GM12878 (cell line): ENCODE data around the gene KCNQ1. TPM values are rescaled to one million over a fixed set of nuclear protein-coding genes. Genes with fewer than 3 reads are reported as not detected.

Source experiments
- BCL11A ChIP-seq: IDR thresholded peaks from 2 replicates; pipeline ENCODE4 v1.6.1; 2011; ENCODE audit warnings: low read depth, low read length
- BHLHE40 ChIP-seq, 2 experiments: fragments of 450-650 bp in 1 of 2; IDR thresholded peaks; 2 replicates each; pipeline ENCODE4 v1.6.1; 2011 to 2017; ENCODE audit warnings: low read depth in 2 of 2, borderline replicate concordance in 1 of 2, improper control_type of control experiment in 1 of 2, low read length in 1 of 2, mild to moderate bottlenecking in 1 of 2
- EGR1 ChIP-seq, 2 experiments: IDR thresholded peaks; 1 replicate in 1 of 2; 2 replicates in 1 of 2; pipeline ENCODE4 v1.6.1; 2011 to 2012; ENCODE audit warnings: low read depth in 2 of 2, low read length in 2 of 2, borderline replicate concordance in 1 of 2, mild to moderate bottlenecking in 1 of 2, moderate library complexity in 1 of 2
- EZH2 ChIP-seq: IDR thresholded peaks from 2 replicates; pipeline ENCODE4 v1.6.1; 2012; ENCODE audit warnings: low read depth, mild to moderate bottlenecking, control low read depth, inconsistent platforms, low read length, borderline replicate concordance; ENCODE audit not compliant: control insufficient read depth
- IKZF1 ChIP-seq: fragments of 450-650 bp; conservative IDR thresholded peaks from 2 replicates; pipeline ENCODE4 v1.6.1; 2017; ENCODE audit warnings: antibody characterized with exemption, mild to moderate bottlenecking
- KDM1A ChIP-seq: fragments of 200-600 bp; sonication (generic); IDR thresholded peaks from 2 replicates; pipeline ENCODE4 v1.6.1; 2016; ENCODE audit warnings: borderline replicate concordance
- NFXL1 ChIP-seq: fragments of 450-650 bp; IDR thresholded peaks from 2 replicates; pipeline ENCODE4 v1.6.1; 2017; ENCODE audit warnings: antibody characterized with exemption, mild to moderate bottlenecking, borderline replicate concordance
- NFYA ChIP-seq: IDR thresholded peaks from 2 replicates; pipeline ENCODE4 v1.6.1; 2011; ENCODE audit warnings: low read depth, mild to moderate bottlenecking, low read length, improper control_type of control experiment, borderline replicate concordance
- NKRF ChIP-seq: fragments of 450-650 bp; conservative IDR thresholded peaks from 2 replicates; pipeline ENCODE4 v1.6.1; 2017; ENCODE audit warnings: mild to moderate bottlenecking, moderate library complexity
- PML ChIP-seq: IDR thresholded peaks from 2 replicates; pipeline ENCODE4 v1.6.1; 2012; ENCODE audit warnings: low read length, inconsistent platforms
- RB1 ChIP-seq: fragments of 450-650 bp; formaldehyde crosslinking; IDR thresholded peaks from 2 replicates; pipeline ENCODE4 v1.6.1; 2017; ENCODE audit warnings: mild to moderate bottlenecking, borderline replicate concordance
- SMAD5 ChIP-seq: IDR thresholded peaks from 2 replicates; pipeline ENCODE4 v1.6.1; 2016; ENCODE audit warnings: antibody characterized with exemption, low read depth
- SP1 ChIP-seq: IDR thresholded peaks from one replicate; pipeline ENCODE4 v1.6.1; 2011; ENCODE audit warnings: low read depth, low read length
- YY1 ChIP-seq: IDR thresholded peaks from 2 replicates; pipeline ENCODE4 v1.6.1; 2011; ENCODE audit warnings: low read depth, mild to moderate bottlenecking, low read length
- polyA plus RNA-seq, 11 experiments: library from polyadenylated mRNA; depleted of rRNA in 4 of 11; unstranded in 6 of 11; stranded (reverse) in 5 of 11; fragments of >200 nt; fragmentation: Nextera tagmentation in 4 of 11; fragmentation: Illumina TruSeq in 1 of 11; extraction: Ambion mirVana in 4 of 11; extraction: Trizol in 1 of 11; gene quantifications; 1 replicate in 1 of 11; 2 replicates in 10 of 11; pipeline versions ENCODE4 v1.2.1 to v1.2.3, GENCODE V29; 2011 to 2016; ENCODE audit warnings: inconsistent platforms in 2 of 11, missing spikeins in 2 of 11, low read depth in 1 of 11
- total RNA-seq, 4 experiments: library from RNA; depleted of rRNA in 3 of 4; stranded (reverse); fragments of >200 nt in 3 of 4; fragmentation: Illumina TruSeq in 1 of 4; extraction: Trizol in 1 of 4; gene quantifications; 2 replicates each; pipeline versions ENCODE4 v1.2.1 to v1.2.3, GENCODE V29; 2013 to 2021
- TF ChIP-seq, protein P1 (sequence below): fragments of 450-650 bp; formaldehyde crosslinking; IDR thresholded peaks from 2 replicates; pipeline ENCODE4 v1.4.0; 2020; ENCODE audit warnings: mild to moderate bottlenecking, moderate library complexity
- TF ChIP-seq, protein P2 (sequence below): fragments of 450-650 bp; formaldehyde crosslinking; IDR thresholded peaks from 2 replicates; pipeline ENCODE4 v1.4.0; 2022; ENCODE audit warnings: mild to moderate bottlenecking, moderate library complexity
- TF ChIP-seq, protein P3 (sequence below): IDR thresholded peaks from 2 replicates; pipeline ENCODE4 v1.6.1; 2011; ENCODE audit warnings: low read depth, low read length, improper control_type of control experiment, borderline replicate concordance

Gene KCNQ1
- total and polyA plus RNA-seq, 10 of the 15 experiments (the other 5 are each of a cell fraction or from before 2014, with no cell fraction given) = 0.03 to 0.15 (median 0.12) TPM; not detected in 7

DNA sequence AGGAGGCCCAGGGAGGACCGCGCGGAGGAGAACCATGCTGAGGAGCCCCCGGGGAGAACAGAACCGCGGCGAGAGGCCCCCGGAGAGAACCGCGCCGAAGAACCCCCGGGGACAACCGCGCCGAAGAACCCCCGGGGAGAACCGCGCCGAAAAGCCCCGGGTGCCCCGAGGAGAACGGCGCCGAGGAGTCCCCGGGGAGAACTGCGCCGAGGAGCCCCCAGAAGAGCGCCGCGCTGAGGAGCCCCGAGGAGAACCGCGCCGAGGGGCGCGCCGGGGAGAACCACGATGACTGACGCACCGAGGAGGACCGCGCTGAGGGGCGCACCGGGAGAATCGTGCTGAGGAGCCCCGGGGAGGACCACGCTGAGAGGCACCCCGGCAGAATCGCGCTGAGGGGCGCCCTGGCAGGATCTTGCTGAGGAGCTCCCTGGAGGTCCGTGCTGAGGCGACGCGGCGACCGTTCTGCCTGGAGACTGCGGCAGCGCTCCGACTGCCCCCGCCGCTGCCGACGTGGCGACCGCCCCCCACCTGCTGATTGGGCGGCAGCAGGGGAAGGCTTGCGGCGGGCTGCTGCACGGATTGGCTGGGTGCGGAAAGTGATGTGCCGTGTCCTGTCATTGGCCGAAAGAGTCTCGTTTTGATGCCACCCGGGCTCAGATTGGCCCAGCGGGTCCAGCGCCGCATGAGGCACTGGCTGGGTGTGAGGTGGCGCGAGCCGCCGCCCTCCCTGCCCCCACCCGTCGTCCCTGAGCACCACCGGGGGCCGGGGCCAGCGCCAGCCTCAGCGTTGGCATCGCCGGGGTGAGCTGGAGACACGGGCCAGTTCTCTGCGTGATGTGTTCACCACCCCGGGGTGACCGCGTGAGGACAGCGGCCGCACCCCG lies 255.0 kb downstream of the KCNQ1 start, which contains the start of gene KCNQ1OT1 (continued):
- TF ChIP-seq, protein P1, sequence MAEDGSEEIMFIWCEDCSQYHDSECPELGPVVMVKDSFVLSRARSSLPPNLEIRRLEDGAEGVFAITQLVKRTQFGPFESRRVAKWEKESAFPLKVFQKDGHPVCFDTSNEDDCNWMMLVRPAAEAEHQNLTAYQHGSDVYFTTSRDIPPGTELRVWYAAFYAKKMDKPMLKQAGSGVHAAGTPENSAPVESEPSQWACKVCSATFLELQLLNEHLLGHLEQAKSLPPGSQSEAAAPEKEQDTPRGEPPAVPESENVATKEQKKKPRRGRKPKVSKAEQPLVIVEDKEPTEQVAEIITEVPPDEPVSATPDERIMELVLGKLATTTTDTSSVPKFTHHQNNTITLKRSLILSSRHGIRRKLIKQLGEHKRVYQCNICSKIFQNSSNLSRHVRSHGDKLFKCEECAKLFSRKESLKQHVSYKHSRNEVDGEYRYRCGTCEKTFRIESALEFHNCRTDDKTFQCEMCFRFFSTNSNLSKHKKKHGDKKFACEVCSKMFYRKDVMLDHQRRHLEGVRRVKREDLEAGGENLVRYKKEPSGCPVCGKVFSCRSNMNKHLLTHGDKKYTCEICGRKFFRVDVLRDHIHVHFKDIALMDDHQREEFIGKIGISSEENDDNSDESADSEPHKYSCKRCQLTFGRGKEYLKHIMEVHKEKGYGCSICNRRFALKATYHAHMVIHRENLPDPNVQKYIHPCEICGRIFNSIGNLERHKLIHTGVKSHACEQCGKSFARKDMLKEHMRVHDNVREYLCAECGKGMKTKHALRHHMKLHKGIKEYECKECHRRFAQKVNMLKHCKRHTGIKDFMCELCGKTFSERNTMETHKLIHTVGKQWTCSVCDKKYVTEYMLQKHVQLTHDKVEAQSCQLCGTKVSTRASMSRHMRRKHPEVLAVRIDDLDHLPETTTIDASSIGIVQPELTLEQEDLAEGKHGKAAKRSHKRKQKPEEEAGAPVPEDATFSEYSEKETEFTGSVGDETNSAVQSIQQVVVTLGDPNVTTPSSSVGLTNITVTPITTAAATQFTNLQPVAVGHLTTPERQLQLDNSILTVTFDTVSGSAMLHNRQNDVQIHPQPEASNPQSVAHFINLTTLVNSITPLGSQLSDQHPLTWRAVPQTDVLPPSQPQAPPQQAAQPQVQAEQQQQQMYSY = no peak
- TF ChIP-seq YY1 (no peak), SMAD5 (peak; percentile 80; the same call in 1 of the 2 replicates), RB1 (no peak), IKZF1 (no peak; the same call in none of the 2 replicates), NKRF (peak; percentile 56), BCL11A (no peak), NFXL1 (no peak), BHLHE40 (IDR thresholded peaks at IDR 0.05; ENCODE audit: borderline replicate concordance in 1 of 2, low read depth in 2 of 2, low read length in 1 of 2) (peak in 1 of 2 experiments; percentile 57; a peak in 2 of 4 replicates), EZH2 (no peak), PML (peak; percentile 82), NFYA (peak; percentile 25; the same call in 1 of the 2 replicates), EGR1 (IDR thresholded peaks at IDR 0.05; ENCODE audit: borderline replicate concordance in 1 of 2, low read depth in 2 of 2, low read length in 2 of 2) (no peak), KDM1A (no peak), SP1 (peak; percentile 96)
- TF ChIP-seq, protein P2, sequence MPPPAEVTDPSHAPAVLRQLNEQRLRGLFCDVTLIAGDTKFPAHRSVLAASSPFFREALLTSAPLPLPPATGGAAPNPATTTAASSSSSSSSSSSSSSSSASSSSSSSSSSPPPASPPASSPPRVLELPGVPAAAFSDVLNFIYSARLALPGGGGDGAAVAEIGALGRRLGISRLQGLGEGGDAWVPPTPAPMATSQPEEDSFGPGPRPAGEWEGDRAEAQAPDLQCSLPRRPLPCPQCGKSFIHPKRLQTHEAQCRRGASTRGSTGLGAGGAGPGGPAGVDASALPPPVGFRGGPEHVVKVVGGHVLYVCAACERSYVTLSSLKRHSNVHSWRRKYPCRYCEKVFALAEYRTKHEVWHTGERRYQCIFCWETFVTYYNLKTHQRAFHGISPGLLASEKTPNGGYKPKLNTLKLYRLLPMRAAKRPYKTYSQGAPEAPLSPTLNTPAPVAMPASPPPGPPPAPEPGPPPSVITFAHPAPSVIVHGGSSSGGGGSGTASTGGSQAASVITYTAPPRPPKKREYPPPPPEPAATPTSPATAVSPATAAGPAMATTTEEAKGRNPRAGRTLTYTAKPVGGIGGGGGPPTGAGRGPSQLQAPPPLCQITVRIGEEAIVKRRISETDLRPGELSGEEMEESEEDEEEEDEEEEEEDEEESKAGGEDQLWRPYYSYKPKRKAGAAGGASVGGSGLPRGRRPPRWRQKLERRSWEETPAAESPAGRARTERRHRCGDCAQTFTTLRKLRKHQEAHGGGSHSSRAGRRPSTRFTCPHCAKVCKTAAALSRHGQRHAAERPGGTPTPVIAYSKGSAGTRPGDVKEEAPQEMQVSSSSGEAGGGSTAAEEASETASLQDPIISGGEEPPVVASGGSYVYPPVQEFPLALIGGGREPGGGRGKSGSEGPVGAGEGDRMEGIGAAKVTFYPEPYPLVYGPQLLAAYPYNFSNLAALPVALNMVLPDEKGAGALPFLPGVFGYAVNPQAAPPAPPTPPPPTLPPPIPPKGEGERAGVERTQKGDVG (CRISPR knock-in tag) = no peak
- TF ChIP-seq, protein P3, sequence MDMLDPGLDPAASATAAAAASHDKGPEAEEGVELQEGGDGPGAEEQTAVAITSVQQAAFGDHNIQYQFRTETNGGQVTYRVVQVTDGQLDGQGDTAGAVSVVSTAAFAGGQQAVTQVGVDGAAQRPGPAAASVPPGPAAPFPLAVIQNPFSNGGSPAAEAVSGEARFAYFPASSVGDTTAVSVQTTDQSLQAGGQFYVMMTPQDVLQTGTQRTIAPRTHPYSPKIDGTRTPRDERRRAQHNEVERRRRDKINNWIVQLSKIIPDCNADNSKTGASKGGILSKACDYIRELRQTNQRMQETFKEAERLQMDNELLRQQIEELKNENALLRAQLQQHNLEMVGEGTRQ = no peak
